ENCODE measurements around the gene MAP3K1. TPM values are rescaled to one million over a fixed set of nuclear protein-coding genes. Genes with fewer than 3 reads are reported as not detected.

MAP3K1 gene
- total and polyA plus RNA-seq, 2 experiments from 2014 or later, result 9.5 to 14.4 TPM

DNA sequence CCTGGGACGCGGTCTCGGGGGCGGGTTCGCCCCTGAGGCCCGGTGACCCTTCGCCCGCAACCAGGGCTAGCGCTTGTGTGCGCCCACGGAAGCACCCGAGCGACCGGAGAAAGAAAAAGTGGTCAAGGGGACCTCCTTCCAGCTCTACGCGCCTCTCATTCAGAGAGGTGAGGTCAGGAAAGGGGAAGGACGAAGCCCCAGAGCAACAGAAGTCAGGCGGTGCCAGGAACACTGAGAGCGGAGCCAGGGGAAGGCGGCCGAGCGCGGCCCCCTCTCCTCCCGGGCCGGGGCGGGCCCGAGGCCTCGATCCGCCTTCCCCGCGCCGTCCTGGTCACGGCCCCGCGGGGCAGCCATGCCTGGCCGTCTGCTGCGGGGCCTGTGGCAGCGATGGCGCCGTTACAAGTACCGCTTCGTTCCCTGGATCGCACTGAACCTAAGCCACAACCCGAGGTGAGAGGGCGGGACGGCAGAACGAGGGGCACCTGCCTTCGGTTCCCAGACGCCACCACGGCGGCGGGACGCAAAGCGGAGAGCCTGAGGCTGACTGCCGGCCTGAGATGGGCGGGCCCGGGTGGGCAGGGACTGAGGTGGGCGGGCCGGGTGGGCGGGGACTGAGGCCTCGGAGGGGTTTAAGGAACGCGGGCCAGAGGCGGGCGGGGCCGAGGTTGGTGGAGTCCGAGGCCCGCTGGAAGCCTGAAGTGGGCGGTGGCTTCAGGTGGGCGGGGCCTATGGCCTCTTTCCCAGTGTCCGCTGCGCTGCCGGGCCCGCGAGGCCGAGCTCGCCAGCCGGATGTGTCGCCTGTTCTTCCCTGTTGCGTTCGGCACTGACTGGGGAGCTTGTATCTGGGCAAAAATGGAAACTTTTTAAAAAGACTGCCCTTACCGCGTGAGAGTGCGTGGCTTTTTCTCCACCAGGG is 94.2 kb downstream of the MAP3K1 start, which contains the start of gene SETD9:
Gene SETD9 (plus strand): TSS at position 303 of the 916 bp plus-strand sequence. CDS start 50 bp downstream, at position 353.
- H3K9me3 Mint-ChIP-seq, result no peaks in the 10 kb centered on the region; the same call in 2 of the 3 replicates
- peaks cover 1% of the 10 kb centered on the region for H3K27me3 Mint-ChIP-seq (ENCODE audit: insufficient read depth, low read depth, poor library complexity)
- Histone ChIP-seq H3K4me2 (peak within 1 kb of the TSS; percentile 94), H3K9me2 (ENCODE audit: insufficient read depth) (0 out of 2 replicates have a peak, but pooled peaks cover under 1% of the 10 kb centered on the region), H3K36me3 (ENCODE audit: insufficient read depth) (no peaks in the 10 kb centered on the region), H4K20me1 (replicated peaks; ENCODE audit: insufficient read depth) (no peaks in the 10 kb centered on the region), H3K4me3 (peak within 1 kb of the TSS; percentile 75), H3K27me3 (ENCODE audit: insufficient read depth) (no peaks in the 10 kb centered on the region), H3K4me1 (ENCODE audit: insufficient read depth) (peaks cover 13% of the 10 kb centered on the region), H3K27ac (ENCODE audit: low read depth) (peak within 1 kb of the TSS; percentile 98), H3F3A (replicated peaks; ENCODE audit: low read depth) (no peaks in the 10 kb centered on the region), H2AFZ (peak within 1 kb of the TSS; percentile 91), H3K79me2 (replicated peaks; ENCODE audit: insufficient read depth) (peaks cover 7% of the 10 kb centered on the region; the same call in 1 of the 2 replicates)
- TF ChIP-seq EZH2 (IDR thresholded peaks at IDR 0.05; ENCODE audit: low read depth, unreplicated experiment), result no peak
- TF ChIP-seq, protein P1, sequence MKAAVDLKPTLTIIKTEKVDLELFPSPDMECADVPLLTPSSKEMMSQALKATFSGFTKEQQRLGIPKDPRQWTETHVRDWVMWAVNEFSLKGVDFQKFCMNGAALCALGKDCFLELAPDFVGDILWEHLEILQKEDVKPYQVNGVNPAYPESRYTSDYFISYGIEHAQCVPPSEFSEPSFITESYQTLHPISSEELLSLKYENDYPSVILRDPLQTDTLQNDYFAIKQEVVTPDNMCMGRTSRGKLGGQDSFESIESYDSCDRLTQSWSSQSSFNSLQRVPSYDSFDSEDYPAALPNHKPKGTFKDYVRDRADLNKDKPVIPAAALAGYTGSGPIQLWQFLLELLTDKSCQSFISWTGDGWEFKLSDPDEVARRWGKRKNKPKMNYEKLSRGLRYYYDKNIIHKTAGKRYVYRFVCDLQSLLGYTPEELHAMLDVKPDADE (IDR thresholded peaks at IDR 0.05), result no peak
- peak; percentile 92 for TF ChIP-seq POLR2AphosphoS5 (IDR thresholded peaks at IDR 0.05; ENCODE audit: low read depth)
- TF ChIP-seq, protein P2, sequence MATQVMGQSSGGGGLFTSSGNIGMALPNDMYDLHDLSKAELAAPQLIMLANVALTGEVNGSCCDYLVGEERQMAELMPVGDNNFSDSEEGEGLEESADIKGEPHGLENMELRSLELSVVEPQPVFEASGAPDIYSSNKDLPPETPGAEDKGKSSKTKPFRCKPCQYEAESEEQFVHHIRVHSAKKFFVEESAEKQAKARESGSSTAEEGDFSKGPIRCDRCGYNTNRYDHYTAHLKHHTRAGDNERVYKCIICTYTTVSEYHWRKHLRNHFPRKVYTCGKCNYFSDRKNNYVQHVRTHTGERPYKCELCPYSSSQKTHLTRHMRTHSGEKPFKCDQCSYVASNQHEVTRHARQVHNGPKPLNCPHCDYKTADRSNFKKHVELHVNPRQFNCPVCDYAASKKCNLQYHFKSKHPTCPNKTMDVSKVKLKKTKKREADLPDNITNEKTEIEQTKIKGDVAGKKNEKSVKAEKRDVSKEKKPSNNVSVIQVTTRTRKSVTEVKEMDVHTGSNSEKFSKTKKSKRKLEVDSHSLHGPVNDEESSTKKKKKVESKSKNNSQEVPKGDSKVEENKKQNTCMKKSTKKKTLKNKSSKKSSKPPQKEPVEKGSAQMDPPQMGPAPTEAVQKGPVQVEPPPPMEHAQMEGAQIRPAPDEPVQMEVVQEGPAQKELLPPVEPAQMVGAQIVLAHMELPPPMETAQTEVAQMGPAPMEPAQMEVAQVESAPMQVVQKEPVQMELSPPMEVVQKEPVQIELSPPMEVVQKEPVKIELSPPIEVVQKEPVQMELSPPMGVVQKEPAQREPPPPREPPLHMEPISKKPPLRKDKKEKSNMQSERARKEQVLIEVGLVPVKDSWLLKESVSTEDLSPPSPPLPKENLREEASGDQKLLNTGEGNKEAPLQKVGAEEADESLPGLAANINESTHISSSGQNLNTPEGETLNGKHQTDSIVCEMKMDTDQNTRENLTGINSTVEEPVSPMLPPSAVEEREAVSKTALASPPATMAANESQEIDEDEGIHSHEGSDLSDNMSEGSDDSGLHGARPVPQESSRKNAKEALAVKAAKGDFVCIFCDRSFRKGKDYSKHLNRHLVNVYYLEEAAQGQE (IDR thresholded peaks at IDR 0.05; ENCODE audit: unreplicated experiment), result no peak
- TF ChIP-seq, protein P3, sequence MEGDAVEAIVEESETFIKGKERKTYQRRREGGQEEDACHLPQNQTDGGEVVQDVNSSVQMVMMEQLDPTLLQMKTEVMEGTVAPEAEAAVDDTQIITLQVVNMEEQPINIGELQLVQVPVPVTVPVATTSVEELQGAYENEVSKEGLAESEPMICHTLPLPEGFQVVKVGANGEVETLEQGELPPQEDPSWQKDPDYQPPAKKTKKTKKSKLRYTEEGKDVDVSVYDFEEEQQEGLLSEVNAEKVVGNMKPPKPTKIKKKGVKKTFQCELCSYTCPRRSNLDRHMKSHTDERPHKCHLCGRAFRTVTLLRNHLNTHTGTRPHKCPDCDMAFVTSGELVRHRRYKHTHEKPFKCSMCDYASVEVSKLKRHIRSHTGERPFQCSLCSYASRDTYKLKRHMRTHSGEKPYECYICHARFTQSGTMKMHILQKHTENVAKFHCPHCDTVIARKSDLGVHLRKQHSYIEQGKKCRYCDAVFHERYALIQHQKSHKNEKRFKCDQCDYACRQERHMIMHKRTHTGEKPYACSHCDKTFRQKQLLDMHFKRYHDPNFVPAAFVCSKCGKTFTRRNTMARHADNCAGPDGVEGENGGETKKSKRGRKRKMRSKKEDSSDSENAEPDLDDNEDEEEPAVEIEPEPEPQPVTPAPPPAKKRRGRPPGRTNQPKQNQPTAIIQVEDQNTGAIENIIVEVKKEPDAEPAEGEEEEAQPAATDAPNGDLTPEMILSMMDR (conservative IDR thresholded peaks at IDR 0.05; ENCODE audit: low read depth in 2 of 2), result no peak
- no peak for TF ChIP-seq CREB1 (CRISPR knock-in tag; IDR thresholded peaks at IDR 0.05; ENCODE audit: low read depth)
- H3K4me1 Mint-ChIP-seq, result peaks cover 20% of the 10 kb centered on the region
- H3K27ac Mint-ChIP-seq, result peak within 1 kb of the TSS; percentile 97
- peaks cover 9% of the 10 kb centered on the region; the same call in 2 of the 3 replicates for H3K36me3 Mint-ChIP-seq (ENCODE audit: low read depth)
- DNase-seq (ENCODE audit: low spot score) (peak; percentile 98), ATAC-seq (peak; percentile 86)
- H3K4me3 Mint-ChIP-seq, result peak within 1 kb of the TSS; percentile 85

All from GM23338 (cell line).